Measurements from ENCODE around the gene PRICKLE1. TPM values are rescaled to one million over a fixed set of nuclear protein-coding genes. Genes with fewer than 3 reads are reported as not detected.

PRICKLE1 gene
- polyA plus RNA-seq, 1 donor (not counting 4 experiments of a cell fraction or from before 2014, with no cell fraction given), result 3.5 TPM

GRCh38 chr12:42498549-42499247, 90.8 kb downstream of the PRICKLE1 start:
- FAIRE-seq, result no peak
- no peaks in the 10 kb centered on the region for H3K4me1 ChIP-seq (ENCODE audit: control insufficient read depth, extremely low read depth, insufficient read depth, low read length)
- H4K20me1 ChIP-seq (ENCODE audit: control insufficient read depth, extremely low read depth, insufficient read depth, low read length), result no peaks in the 10 kb centered on the region

GRCh38 chr12:42496886-42497285, 92.7 kb downstream of the PRICKLE1 start:
- H3K9me3 ChIP-seq (ENCODE audit: control insufficient read depth, low read depth, low read length), result no peaks in the 10 kb centered on the region
- H3K27me3 ChIP-seq (ENCODE audit: control insufficient read depth, extremely low read depth, insufficient read depth, low read length), result no peaks in the 10 kb centered on the region
- no peaks in the 10 kb centered on the region for H3K9me1 ChIP-seq (ENCODE audit: control insufficient read depth, extremely low read depth, insufficient read depth, low read length)
- no peak overlapping the region for H3K27ac ChIP-seq (ENCODE audit: control insufficient read depth, insufficient read depth, low read length)
- dilution Hi-C loops (cut with MboI; ENCODE audit: extremely low pct_ligation_motif_present, low sequenced_read_pairs), result no loop called here
- no peaks in the 10 kb centered on the region for H4K20me1 ChIP-seq (ENCODE audit: control insufficient read depth, extremely low read depth, insufficient read depth, low read length)
- FAIRE-seq, result no peak
- H3K9ac ChIP-seq (ENCODE audit: control insufficient read depth, extremely low read depth, insufficient read depth, low read length), result no peak overlapping the region
- H3K4me1 ChIP-seq (ENCODE audit: control insufficient read depth, extremely low read depth, insufficient read depth, low read length), result no peaks in the 10 kb centered on the region
- TF ChIP-seq EZH2 (IDR thresholded peaks at IDR 0.05; ENCODE audit: low read length), result no peak
- no peak for TF ChIP-seq CTCF (optimal IDR thresholded peaks at IDR 0.05 in 1 of 3, IDR thresholded peaks at IDR 0.05 in 1 of 3, conservative IDR thresholded peaks at IDR 0.05 in 1 of 3; ENCODE audit: extremely low read depth in 1 of 3, insufficient read depth in 2 of 3, low read length in 3 of 3)
- no peaks in the 10 kb centered on the region for H3K79me2 ChIP-seq (ENCODE audit: control insufficient read depth, insufficient read depth, low read length)
- no peak overlapping the region for H3K4me3 ChIP-seq (ENCODE audit: control insufficient read depth in 2 of 3, extremely low read depth in 1 of 3, insufficient read depth in 2 of 3, low read depth in 1 of 3, low read length in 3 of 3)
- H3K36me3 ChIP-seq (ENCODE audit: control insufficient read depth in 2 of 2, extremely low read depth in 1 of 2, insufficient read depth in 2 of 2, low read length in 2 of 2), result no peaks in the 10 kb centered on the region
- DNase-seq (ENCODE audit: low read depth, low spot score), result no peak
- no peak overlapping the region for H2AFZ ChIP-seq (ENCODE audit: control insufficient read depth, low read length)
- no peak overlapping the region for H3K4me2 ChIP-seq (ENCODE audit: control insufficient read depth, extremely low read depth, insufficient read depth, low read depth, low read length)

More at GRCh38 chr12:42498549-42499247, 90.8 kb downstream of the PRICKLE1 start:
- Histone ChIP-seq H3K4me3 (ENCODE audit: control insufficient read depth in 2 of 3, extremely low read depth in 1 of 3, insufficient read depth in 2 of 3, low read depth in 1 of 3, low read length in 3 of 3) (no peak overlapping the region), H3K9me1 (ENCODE audit: control insufficient read depth, extremely low read depth, insufficient read depth, low read length) (no peaks in the 10 kb centered on the region), H3K36me3 (ENCODE audit: control insufficient read depth in 2 of 2, extremely low read depth in 1 of 2, insufficient read depth in 2 of 2, low read length in 2 of 2) (no peaks in the 10 kb centered on the region), H2AFZ (ENCODE audit: control insufficient read depth, low read length) (no peak overlapping the region), H3K79me2 (ENCODE audit: control insufficient read depth, insufficient read depth, low read length) (no peaks in the 10 kb centered on the region), H3K4me2 (ENCODE audit: control insufficient read depth, extremely low read depth, insufficient read depth, low read depth, low read length) (no peak overlapping the region), H3K9me3 (ENCODE audit: control insufficient read depth, low read depth, low read length) (no peaks in the 10 kb centered on the region), H3K27ac (ENCODE audit: control insufficient read depth, insufficient read depth, low read length) (no peak overlapping the region), H3K27me3 (ENCODE audit: control insufficient read depth, extremely low read depth, insufficient read depth, low read length) (no peaks in the 10 kb centered on the region), H3K9ac (ENCODE audit: control insufficient read depth, extremely low read depth, insufficient read depth, low read length) (no peak overlapping the region)
- DNase-seq (ENCODE audit: low read depth, low spot score), result no peak
- TF ChIP-seq CTCF (optimal IDR thresholded peaks at IDR 0.05 in 1 of 3, IDR thresholded peaks at IDR 0.05 in 1 of 3, conservative IDR thresholded peaks at IDR 0.05 in 1 of 3; ENCODE audit: extremely low read depth in 1 of 3, insufficient read depth in 2 of 3, low read length in 3 of 3), result no peak
- no peak for TF ChIP-seq EZH2 (IDR thresholded peaks at IDR 0.05; ENCODE audit: low read length)
- dilution Hi-C loops (cut with MboI; ENCODE audit: extremely low pct_ligation_motif_present, low sequenced_read_pairs), result no loop called here
